Measurements from ENCODE around the gene AMH.

- TF ChIP-seq CTCF (IDR thresholded peaks at IDR 0.05) (no peak), POLR2A (IDR thresholded peaks at IDR 0.05) (no peak)
Measured at GRCh38 chr19:2234996-2235380, 14.1 kb upstream of the AMH start.

Data from Peyer's patch (tissue), 4 donors.